B cell (primary cell): ENCODE measurements around the gene CHST4. TPM values are rescaled to one million over a fixed set of nuclear protein-coding genes. Genes with fewer than 3 reads are reported as not detected.
A peak's percentile ranks its signal among the peaks of the same experiment; 100 is the strongest.

Experiments
- ATAC-seq: fragments of 200-7000 bp; cut with Tn5 transposase; one replicate; pipeline ENCODE4 v1.10.0; 2021; ENCODE audit warnings: low read depth, mild to moderate bottlenecking, moderate number of reproducible peaks, moderate library complexity
- CTCF ChIA-PET: fragments of 350-600 bp; sonication (Branson Sonifier 250); formaldehyde crosslinking; loops from one replicate; lab custom pipeline; 2021; ENCODE audit warnings: antibody characterized with exemption, inconsistent platforms; lab: Charles Lee
- POLR2A ChIA-PET: fragments of 350-600 bp; sonication (Branson Sonifier 250); formaldehyde crosslinking; loops from one replicate; lab custom pipeline; 2021; ENCODE audit warnings: antibody characterized with exemption; lab: Charles Lee
- DNase-seq: peaks from one replicate; pipeline ENCODE4 v3.0.0; 2013
- H2AFZ ChIP-seq: 2 replicates; pipeline ENCODE4 v1.6.1; 2012; ENCODE audit warnings: mild to moderate bottlenecking, low read depth, low read length; ENCODE audit not compliant: insufficient read depth, poor library complexity, severe bottlenecking
- H3K27ac ChIP-seq, 2 donors: 1 replicate in 1 of 2; 2 replicates in 1 of 2; pipeline ENCODE4 v1.5.1; 2012 to 2013; ENCODE audit warnings: low read length in 2 of 2, mild to moderate bottlenecking in 2 of 2, moderate library complexity in 1 of 2
- H3K27me3 ChIP-seq, 4 experiments: fragments of 200-600 bp in 1 of 4; sonication (generic) in 1 of 4; replicated peaks in 1 of 4; 1 replicate in 2 of 4; 2 replicates in 2 of 4; pipeline versions ENCODE4 v1.6.1 to v1.7.0; 2013 to 2016; ENCODE audit warnings: low read length in 3 of 4, mild to moderate bottlenecking in 2 of 4, mixed read lengths in 1 of 4, moderate library complexity in 1 of 4; ENCODE audit not compliant: insufficient read depth in 4 of 4, control insufficient read depth in 3 of 4; ENCODE audit errors: control extremely low read depth in 1 of 4
- H3K36me3 ChIP-seq, 2 experiments: replicated peaks in 1 of 2; 1 replicate in 1 of 2; 2 replicates in 1 of 2; pipeline versions ENCODE4 v1.6.1 to v1.7.1; 2013; ENCODE audit warnings: low read length in 1 of 2; ENCODE audit not compliant: insufficient read depth in 2 of 2, control insufficient read depth in 1 of 2; ENCODE audit errors: control extremely low read depth in 1 of 2, extremely low read depth in 1 of 2
- H3K4me1 ChIP-seq, 2 donors: fragments of 200-600 bp in 1 of 2; sonication (generic) in 1 of 2; 1 replicate in 1 of 2; 2 replicates in 1 of 2; pipeline versions ENCODE4 v1.5.1 to v1.6.1; 2013 to 2017; ENCODE audit warnings: low read length in 2 of 2; ENCODE audit not compliant: control insufficient read depth in 2 of 2, insufficient read depth in 2 of 2
- H3K4me2 ChIP-seq: replicated peaks from 2 replicates; pipeline ENCODE3; 2012; ENCODE audit warnings: mild to moderate bottlenecking, low read depth, low read length; ENCODE audit not compliant: poor library complexity, severe bottlenecking
- H3K4me3 ChIP-seq, 5 experiments: fragments of 200-600 bp in 1 of 5; sonication (generic) in 1 of 5; 1 replicate in 3 of 5; 2 replicates in 2 of 5; pipeline versions ENCODE4 v1.5.1 to v1.7.0; 2011 to 2016; ENCODE audit warnings: low read length in 4 of 5, mild to moderate bottlenecking in 4 of 5, low read depth in 2 of 5, control low read depth in 1 of 5, moderate library complexity in 1 of 5; ENCODE audit not compliant: insufficient read depth in 1 of 5; ENCODE audit errors: control extremely low read depth in 1 of 5, extremely low read depth in 1 of 5
- H3K79me2 ChIP-seq: fragments of 200-600 bp; sonication (generic); one replicate; pipeline ENCODE4 v1.6.0; 2016; ENCODE audit warnings: low read length; ENCODE audit not compliant: control insufficient read depth, insufficient read depth
- H3K9ac ChIP-seq: fragments of 200-600 bp; sonication (generic); 2 replicates; pipeline ENCODE4 v1.6.1; 2017; ENCODE audit warnings: mild to moderate bottlenecking, low read length, moderate library complexity
- H3K9me3 ChIP-seq, 3 donors: one replicate each; pipeline versions ENCODE4 v1.6.1 to v1.7.1; 2013; ENCODE audit warnings: low read length in 2 of 3; ENCODE audit not compliant: control insufficient read depth in 2 of 3, insufficient read depth in 1 of 3; ENCODE audit errors: control extremely low read depth in 1 of 3
- H4K20me1 ChIP-seq: 2 replicates; pipeline ENCODE4 v1.6.0; 2012; ENCODE audit warnings: mild to moderate bottlenecking, low read length; ENCODE audit not compliant: insufficient read depth, control insufficient read depth, poor library complexity, severe bottlenecking
- H3K27ac Mint-ChIP-seq: one replicate; pipeline ENCODE4 v1.8.0; 2021; ENCODE audit warnings: mixed read lengths
- H3K27me3 Mint-ChIP-seq: one replicate; pipeline ENCODE4 v1.8.0; 2021; ENCODE audit warnings: mixed read lengths
- H3K4me1 Mint-ChIP-seq: one replicate; pipeline ENCODE4 v1.8.0; 2021; ENCODE audit warnings: mixed read lengths
- H3K4me3 Mint-ChIP-seq: one replicate; pipeline ENCODE4 v1.8.0; 2021; ENCODE audit warnings: mixed read lengths
- H3K9me3 Mint-ChIP-seq: one replicate; pipeline ENCODE4 v1.8.0; 2022; ENCODE audit warnings: mixed read lengths; ENCODE audit not compliant: insufficient read depth
- CTCF ChIP-seq: fragments of 200-600 bp; IDR thresholded peaks from one replicate; pipeline ENCODE4 v1.8.0; 2022; ENCODE audit warnings: antibody characterized with exemption, mild to moderate bottlenecking
- EZH2 ChIP-seq: IDR thresholded peaks from 2 replicates; pipeline ENCODE4 v1.6.1; 2012; ENCODE audit warnings: borderline replicate concordance, low read depth, mild to moderate bottlenecking, moderate library complexity, low read length; ENCODE audit not compliant: insufficient read depth, poor library complexity, severe bottlenecking
- WGBS: methylation state at CpG from one replicate; pipeline ENCODE4 v1.1.5; 2013; ENCODE audit warnings: missing lambda C conversion rate; ENCODE audit not compliant: insufficient coverage; 5-methylcytosine and 5-hydroxymethylcytosine counted together
- intact Hi-C: fragments of 100-400 bp; cut with micrococcal nuclease; formaldehyde crosslinking; loops from one replicate; pipeline ENCODE4 v1.10.0; 2022
- polyA plus RNA-seq: library from polyadenylated mRNA; depleted of rRNA; stranded (reverse); fragments of >200 nt; gene quantifications from 2 replicates; pipeline ENCODE4 v1.2.3, GENCODE V29; 2012
- total RNA-seq, 2 donors: library from RNA; stranded (reverse); fragments of 120-200 nt in 1 of 2; gene quantifications; 1 replicate in 1 of 2; 2 replicates in 1 of 2; pipeline versions ENCODE4 v1.2.3 to v1.2.4, GENCODE V29; 2013 to 2022

CHST4 gene
- total and polyA plus RNA-seq, 2 donors (not counting 1 experiment from before 2014, with no cell fraction given) = not detected

DNA sequence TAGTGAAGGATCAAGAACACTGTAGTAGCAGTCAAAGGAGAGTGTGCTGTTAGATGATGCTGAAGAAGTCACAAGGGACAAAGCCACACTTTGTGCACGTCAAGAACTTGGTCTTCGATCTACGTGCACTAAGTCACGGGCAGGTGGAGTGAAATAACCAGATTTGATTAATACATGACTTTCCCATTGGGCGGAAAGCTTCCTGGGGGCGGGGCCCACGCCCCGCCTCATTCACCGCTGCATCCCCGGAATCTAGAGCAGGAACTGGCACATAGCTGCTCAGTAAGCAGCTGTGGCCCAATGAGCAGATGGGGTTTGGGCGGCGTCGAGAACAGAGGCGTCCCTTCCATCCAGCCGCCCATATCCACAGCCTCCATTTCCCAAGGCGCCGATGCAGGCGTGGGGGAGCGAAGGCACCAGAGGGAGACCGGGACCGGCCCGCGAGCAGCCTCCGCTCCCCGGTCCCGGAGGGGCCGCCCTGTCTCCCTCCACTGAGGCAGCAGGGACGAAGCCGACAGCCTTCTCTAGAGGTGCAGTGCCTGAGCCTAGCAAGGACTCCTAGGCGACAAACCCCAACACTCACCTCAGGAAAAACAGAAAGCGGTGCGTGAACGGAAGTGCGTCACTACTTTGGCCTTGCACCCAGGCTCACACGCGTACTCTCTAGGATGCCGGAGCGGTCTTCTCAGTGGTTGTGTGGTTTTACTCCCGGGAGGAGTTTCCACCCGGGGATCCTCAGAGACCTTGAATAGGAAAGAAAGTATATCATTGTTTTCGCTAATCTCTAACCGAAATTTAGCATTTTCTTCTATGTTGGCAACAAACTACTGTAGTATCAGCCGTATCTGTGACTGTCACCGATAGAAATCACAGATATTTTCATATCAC is 42.0 kb upstream of the CHST4 start:
- Mint-ChIP-seq H3K27me3 (peaks cover 7% of the 10 kb centered on the region), H3K4me1 (peaks cover 15% of the 10 kb centered on the region), H3K4me3 (peak overlapping the region; percentile 89), H3K9me3 (no peaks in the 10 kb centered on the region), H3K27ac (peak overlapping the region; percentile 93)
- H3K4me3 ChIP-seq = peak overlapping the region; percentile 57 to 96 (median 89)
- intact Hi-C loops = loop anchor here (1.0 to 5.0 kb wide), 5 partner anchors 81 to 683 kb away; partner anchors contain the start of genes DHODH and VAC14
- H3K36me3 ChIP-seq = no peaks in the 10 kb centered on the region
- ChIA-PET POLR2A (interaction anchor here (1.0 to 2.7 kb wide), 7 partner anchors 15 to 195 kb away, joined by 3 to 24 read pairs (median 3); partner anchors contain the start of genes CMTR2 and ZNF23), CTCF (interaction anchor here (0.9 to 2.9 kb wide), 6 partner anchors 15 to 127 kb away, joined by 3 to 34 read pairs (median 4); partner anchors contain the start of gene ZNF23)
- no peaks in the 10 kb centered on the region for H3K9me3 ChIP-seq
- WGBS = 1% methylated on average over 37 of the region's 44 CpGs
- H4K20me1 ChIP-seq = no peaks in the 10 kb centered on the region
- peaks cover 19% of the 10 kb centered on the region for H3K79me2 ChIP-seq
- peak overlapping the region; percentile 80 for H3K4me2 ChIP-seq
- peak; percentile 85 for ATAC-seq
- no peaks in the 10 kb centered on the region for H3K27me3 ChIP-seq
- no peak for TF ChIP-seq EZH2
- no peak for TF ChIP-seq CTCF
- peak overlapping the region; percentile 99 for H3K9ac ChIP-seq
- H3K27ac ChIP-seq = peak overlapping the region; percentile 99 to 100
- DNase-seq = peak; percentile 95
- H3K4me1 ChIP-seq = peaks cover 9 to 12% of the 10 kb centered on the region in 2 donors
- H2AFZ ChIP-seq = peak overlapping the region; percentile 71
